Activated CD4-positive, alpha-beta T cell treated with anti-CD3 and anti-CD28 coated beads, Interleukin-2, amount 50 U/mL, for 4 hours (primary cell): Measurements from ENCODE around the gene SNX20.

Experiments used
- DNase-seq, 2 experiments: peaks; one replicate each; pipeline ENCODE4 v3.0.0-alpha.2; 2020

Gene SNX20

GRCh38 chr16:50681021-50681885, at the start of gene SNX20:
Gene SNX20, minus strand, starts transcription at chr16:50681312. Its CDS starts 3,786 bp downstream, at chr16:50677526.
- DNase-seq = peak; percentile 52 to 57

- no peak for DNase-seq
These were observed 43.2 kb upstream of the SNX20 start for GRCh38 chr16:50724306-50724705.

GRCh38 chr16:50722960-50723359, 41.8 kb upstream of the SNX20 start:
- no peak for DNase-seq

GRCh38 chr16:50722405-50722737, 41.3 kb upstream of the SNX20 start:
- no peak for DNase-seq

- no peak for DNase-seq
These were observed 40.7 kb upstream of the SNX20 start for GRCh38 chr16:50721549-50722404.

- DNase-seq = no peak
These were observed 38.6 kb upstream of the SNX20 start for GRCh38 chr16:50719401-50720337.

GRCh38 chr16:50718761-50719400, 37.8 kb upstream of the SNX20 start:
- DNase-seq = no peak

- no peak for DNase-seq
These were observed 37.1 kb upstream of the SNX20 start for GRCh38 chr16:50718061-50718760.

- no peak for DNase-seq
These were observed 36.4 kb upstream of the SNX20 start for GRCh38 chr16:50717494-50717893.

- no peak for DNase-seq
These were observed 36.0 kb upstream of the SNX20 start for GRCh38 chr16:50717091-50717490.

- no peak for DNase-seq
These were observed 31.8 kb upstream of the SNX20 start for GRCh38 chr16:50712956-50713355.

- no peak for DNase-seq
These were observed 31.4 kb upstream of the SNX20 start for GRCh38 chr16:50712560-50712898.

- DNase-seq = no peak
These were observed 30.9 kb upstream of the SNX20 start for GRCh38 chr16:50711862-50712559.

- DNase-seq = no peak
These were observed 29.9 kb upstream of the SNX20 start for GRCh38 chr16:50711040-50711439.

- DNase-seq = no peak
These were observed 28.9 kb upstream of the SNX20 start for GRCh38 chr16:50709980-50710379.

GRCh38 chr16:50709061-50709684, 28.1 kb upstream of the SNX20 start:
- no peak for DNase-seq

GRCh38 chr16:50708373-50709060, 27.4 kb upstream of the SNX20 start:
- DNase-seq = peak; percentile 38 to 40

- no peak for DNase-seq
These were observed 25.1 kb upstream of the SNX20 start for GRCh38 chr16:50706250-50706649.

- no peak for DNase-seq
These were observed 24.5 kb upstream of the SNX20 start for GRCh38 chr16:50705436-50706110.
